GM19468 (cell line): Measurements from ENCODE around the gene TRMT44.
"Not testable (repeated sequence)": the region's sequence is repeated elsewhere in the genome, so short reads cannot be mapped to it uniquely, and the experiment has no call there.

ENCODE experiments used
- ATAC-seq: cut with Tn5 transposase; IDR thresholded peaks from one replicate; pipeline ENCODE4 v1.9.1; 2021; ENCODE audit warnings: mild to moderate bottlenecking, moderate library complexity, moderate number of reproducible peaks; ENCODE audit not compliant: unreplicated experiment; ENCODE audit errors: extremely low read depth

The TRMT44 gene

GRCh38 chr4:8508266-8508665 lies 67.7 kb downstream of the TRMT44 start:
- ATAC-seq = no peak

DNA sequence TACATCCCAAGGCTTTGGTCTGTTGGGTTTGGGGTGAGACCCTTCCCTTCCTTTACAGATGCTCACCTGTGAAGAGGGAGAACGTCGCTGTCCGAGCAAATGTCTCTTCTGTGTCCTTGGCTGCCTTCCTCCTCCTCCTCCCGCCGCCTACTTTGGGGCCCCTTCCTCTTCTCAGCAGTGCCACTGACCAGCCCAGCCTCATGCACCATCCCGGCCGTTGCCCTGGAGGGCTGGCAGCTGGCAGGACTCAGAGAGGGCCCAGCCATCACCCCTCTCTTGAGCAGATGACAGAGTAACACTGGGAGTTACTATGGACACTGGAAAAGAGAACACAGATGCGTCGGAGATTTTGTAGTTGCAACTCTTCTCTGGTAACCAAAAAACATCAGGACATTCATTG lies 68.2 kb downstream of the TRMT44 start:
- no peak for ATAC-seq

DNA sequence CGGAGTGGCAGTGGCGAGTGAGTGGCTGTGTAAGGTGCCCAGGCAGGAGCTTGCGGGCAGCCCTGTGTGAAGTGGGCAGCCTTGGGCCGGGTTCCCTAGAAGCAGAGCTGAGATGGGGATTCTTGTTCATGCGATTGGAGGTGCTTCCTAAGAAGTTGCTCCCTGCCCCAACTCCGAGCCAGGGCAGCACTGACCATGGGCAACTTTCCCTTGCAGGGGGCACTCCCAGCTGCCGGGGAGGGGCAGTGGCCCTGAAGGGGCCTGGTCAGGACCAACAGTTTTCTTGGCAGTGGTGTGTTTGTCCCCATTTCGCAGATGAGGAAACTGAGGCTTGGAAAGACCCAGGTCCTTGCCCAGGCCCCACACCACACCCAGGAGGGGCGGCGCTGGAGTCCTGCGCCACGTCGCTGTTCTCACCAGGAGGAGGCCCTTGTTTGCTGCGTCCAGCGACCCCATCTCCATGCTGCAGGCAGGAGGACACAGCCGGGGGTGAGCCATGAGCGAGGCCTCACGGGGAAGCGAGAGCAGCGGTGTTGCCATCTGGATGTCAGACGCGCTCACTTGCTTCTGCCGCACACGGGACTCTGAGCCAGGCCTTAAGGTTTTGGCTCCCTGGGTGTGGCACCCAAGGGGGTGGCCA lies 68.9 kb downstream of the TRMT44 start:
- ATAC-seq = no peak

- no peak for ATAC-seq
Measured at GRCh38 chr4:8510191-8510590, 69.6 kb downstream of the TRMT44 start.

DNA sequence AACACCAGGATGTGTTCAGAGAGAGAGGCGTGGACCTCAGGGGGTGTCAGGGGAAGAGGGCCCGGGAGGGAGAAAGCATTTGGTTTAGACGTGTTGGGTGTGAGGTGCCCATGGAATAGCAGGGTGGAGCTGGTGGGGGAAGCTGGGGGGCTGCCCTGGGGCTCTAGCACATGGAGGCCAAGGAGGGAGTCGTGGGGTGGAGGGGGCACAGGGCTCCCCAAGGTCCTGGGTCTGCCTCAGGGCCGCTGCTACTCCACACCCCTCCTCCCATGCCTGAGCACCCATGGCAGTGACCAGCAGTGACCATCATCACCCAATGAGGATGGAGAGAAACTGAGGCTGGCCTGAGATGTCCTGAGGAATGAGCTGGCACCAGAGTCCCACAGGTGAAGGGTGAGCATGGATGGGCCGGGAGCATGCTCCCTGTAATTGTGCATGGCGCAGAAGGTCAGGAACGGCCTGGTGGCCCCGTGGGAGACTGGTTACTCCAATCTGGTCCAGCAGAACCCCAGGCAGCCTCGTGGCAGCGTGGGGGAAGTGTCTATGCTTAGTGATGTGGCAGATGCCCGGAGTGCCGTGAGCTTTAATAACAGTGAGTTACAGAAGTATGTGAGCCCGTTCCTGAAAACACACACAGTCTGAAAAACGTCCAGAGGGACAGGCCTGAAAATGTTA lies 70.2 kb downstream of the TRMT44 start:
- ATAC-seq = no peak

GRCh38 chr4:8512510-8512909 lies 71.9 kb downstream of the TRMT44 start:
- no peak for ATAC-seq

DNA sequence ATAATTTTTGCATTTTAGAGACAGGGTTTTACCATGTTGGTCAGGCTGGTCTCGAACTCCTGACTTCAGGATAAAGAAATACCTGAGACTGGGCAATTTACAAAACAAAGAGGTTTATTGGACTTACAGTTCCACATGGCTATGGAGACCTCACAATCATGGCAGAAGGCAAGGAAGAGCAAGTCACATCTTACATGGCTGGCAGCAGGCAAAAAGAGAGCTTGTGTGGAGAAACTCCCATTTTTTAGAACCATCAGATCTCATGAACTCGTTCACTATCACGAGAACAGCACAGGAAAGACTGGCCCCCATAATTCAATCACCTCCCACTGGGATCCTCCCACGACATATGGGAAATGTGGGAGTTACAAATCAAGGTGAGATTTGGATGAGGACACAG lies 72.5 kb downstream of the TRMT44 start:
- ATAC-seq = not testable (repeated sequence)

DNA sequence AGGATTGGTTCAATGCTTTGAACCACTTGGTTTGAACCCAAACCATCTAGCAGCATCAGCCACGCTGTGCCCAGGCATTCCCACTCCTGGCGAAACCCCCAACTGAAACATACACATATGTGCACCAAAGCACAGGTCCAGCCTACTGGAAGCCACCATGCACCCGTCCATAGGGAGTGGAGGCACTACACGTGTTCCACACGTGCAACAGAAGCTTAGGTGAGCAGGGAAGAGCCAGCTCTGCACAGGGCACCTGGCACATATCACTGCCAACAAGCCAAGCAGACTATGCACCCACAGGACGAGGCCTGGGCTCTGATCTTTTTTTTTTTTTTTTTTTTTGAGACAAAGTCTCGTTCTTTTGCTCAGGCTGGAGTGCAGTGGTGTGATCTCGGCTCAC lies 73.4 kb downstream of the TRMT44 start:
- no peak for ATAC-seq

DNA sequence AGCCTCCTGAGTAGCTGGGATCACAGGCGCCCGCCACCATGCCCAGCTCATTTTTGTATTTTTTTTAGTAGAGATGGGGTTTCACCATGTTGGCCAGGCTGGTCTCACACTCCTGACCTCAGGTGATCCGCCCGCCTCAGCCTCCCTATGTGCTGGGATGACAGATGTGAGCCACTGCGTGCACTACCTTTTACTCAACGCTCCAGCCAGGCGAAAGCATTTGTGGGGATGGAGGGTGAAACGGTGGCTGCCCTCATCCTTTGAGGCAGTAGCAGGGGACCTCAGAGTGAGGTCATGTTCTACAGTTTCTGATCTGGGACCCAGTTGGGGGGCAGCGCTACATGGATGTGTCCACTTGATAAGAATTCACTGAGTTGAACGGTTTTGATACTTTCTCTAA lies 73.8 kb downstream of the TRMT44 start:
- ATAC-seq = no peak

- ATAC-seq = no peak
Measured at GRCh38 chr4:8515316-8516060, 74.9 kb downstream of the TRMT44 start.

- ATAC-seq = no peak
Measured at GRCh38 chr4:8516061-8516573, 75.5 kb downstream of the TRMT44 start.

DNA sequence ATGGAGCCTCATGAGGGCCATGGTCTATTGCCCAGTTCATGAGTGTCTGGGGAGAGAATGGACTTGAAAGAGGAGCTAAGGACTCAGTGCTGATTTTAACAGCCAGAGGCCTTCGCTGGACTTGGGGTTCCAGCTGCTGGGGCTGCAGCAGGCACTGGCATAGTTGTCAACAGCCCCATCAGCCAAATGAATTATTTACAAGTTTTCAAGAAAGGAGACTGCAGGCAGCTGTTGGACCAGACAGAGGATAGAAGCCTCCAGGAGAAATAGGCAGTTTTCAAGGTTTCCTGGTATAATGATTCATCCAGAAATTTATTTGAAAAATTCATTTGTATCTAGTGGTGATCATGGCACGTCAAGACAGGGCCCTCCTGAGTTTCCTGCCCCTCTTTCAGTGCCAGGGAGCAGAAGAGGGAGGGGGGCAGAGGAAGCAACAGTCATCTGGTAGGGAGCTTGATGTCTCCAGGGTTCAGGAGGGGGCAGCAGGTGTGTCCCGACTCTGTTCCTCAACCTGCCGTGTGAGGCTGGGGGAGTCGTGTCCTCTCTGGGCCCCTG lies 76.5 kb downstream of the TRMT44 start:
- ATAC-seq = no peak

GRCh38 chr4:8517946-8518345 lies 77.4 kb downstream of the TRMT44 start:
- ATAC-seq = no peak

- ATAC-seq = no peak
Measured at GRCh38 chr4:8522160-8523120, 81.9 kb downstream of the TRMT44 start.

DNA sequence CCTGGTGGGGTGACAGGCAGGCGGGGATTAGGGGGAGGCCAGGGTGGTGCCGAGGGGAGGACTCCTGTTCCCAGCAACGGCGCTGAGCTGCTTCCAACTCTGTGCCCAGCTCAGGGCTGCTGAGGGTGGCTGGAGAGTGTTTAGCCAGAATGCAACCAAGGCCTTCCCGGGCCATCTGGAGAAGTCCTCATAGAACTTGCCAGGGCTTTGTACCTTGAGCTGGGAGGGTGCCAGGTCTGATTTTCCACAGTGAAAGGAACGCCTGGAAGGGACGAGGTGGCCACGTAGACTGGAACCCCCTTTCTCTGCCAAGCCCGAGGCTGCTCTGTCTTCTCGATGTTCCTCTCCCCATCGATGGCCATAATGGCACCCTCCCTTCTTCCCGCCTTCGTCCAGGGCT lies 82.6 kb downstream of the TRMT44 start:
- ATAC-seq = no peak

DNA sequence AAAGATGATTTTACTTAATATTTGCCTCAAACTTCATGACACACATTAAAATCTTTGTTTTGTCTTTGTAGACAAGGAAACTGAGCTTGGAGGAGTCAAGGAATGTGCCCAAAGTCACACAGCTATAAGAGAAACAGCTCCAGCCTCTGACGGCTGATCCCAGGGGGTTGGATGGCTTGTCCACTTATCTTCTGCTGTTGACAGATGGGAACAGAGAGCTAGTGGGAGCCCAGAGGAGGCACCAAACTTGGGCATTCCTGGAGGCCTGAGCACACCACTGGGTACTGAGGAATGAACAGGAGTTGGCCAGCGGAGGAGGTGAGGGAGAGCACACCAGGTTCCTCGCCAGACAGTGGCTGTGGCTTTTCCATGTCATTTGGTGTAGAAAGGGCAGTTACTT lies 83.2 kb downstream of the TRMT44 start:
- ATAC-seq = no peak

GRCh38 chr4:8524595-8525382 lies 84.2 kb downstream of the TRMT44 start:
- no peak for ATAC-seq

DNA sequence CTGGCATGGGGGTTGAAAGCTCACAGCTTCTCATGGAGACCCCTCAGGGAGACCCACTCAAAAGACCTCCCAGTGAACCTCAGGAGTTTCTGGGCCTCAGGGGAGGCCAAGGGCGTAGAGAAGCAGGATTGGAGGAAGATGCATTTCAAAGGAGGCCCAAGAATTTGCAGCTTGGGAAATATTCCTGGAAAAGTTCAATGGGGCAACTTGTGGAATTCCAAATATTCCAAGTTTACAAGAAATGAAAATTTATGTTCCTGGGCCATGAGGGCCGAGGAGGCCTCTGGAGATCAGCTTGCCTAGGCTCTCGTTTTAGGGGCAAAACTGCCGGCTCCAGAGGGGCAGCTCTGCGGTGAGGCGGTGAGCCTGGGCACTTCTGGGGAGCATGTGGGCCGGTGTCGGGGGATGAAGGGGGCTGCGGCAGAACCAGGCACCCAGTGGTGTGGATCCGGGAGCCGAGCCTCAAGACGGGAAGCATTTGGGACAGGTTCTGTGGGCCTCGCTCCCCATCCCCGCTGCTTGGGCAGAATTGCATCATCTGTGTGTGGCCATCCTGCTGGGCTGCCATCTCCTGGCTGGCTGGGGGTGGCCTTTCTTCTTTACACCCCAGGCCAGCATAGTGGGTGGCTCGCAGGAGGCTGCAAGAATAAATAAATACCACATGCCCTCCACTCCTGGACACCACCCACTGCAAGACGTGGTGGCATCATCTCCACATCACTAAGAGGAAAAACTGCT lies 85.0 kb downstream of the TRMT44 start:
- no peak for ATAC-seq
